K562 (cell line): ENCODE data around the gene DLGAP1. TPM values are rescaled to one million over a fixed set of nuclear protein-coding genes. Genes with fewer than 3 reads are reported as not detected.

ENCODE experiments used
- ATAC-seq: fragments of 200-7000 bp; cut with Tn5 transposase; 3 replicates; pipeline ENCODE4 v1.9.1; 2020; ENCODE audit warnings: moderate library complexity
- BruUV-seq: library from RNA; stranded (reverse); fragments of 400-500 nt; replicated peaks from 2 replicates; lab custom pipeline; 2021; lab: Mats Ljungman, UMichigan
- CTCF ChIA-PET: fragments of 300-600 bp; formaldehyde crosslinking; extraction: SDS; loops from one replicate; lab custom pipeline; 2021; ENCODE audit warnings: low intra/inter-chr PET ratio; lab: Yijun Ruan, JAX
- POLR2A ChIA-PET: fragments of 300-600, 350-650 bp; sonication (Branson Sonifier 250); formaldehyde crosslinking; extraction: SDS; loops from one replicate; lab custom pipeline; 2021; ENCODE audit warnings: antibody characterized with exemption, inconsistent platforms; lab: Yijun Ruan, JAX
- DNase-seq, 4 experiments: peaks; one replicate each; pipeline versions ENCODE4 v3.0.0 to v3.0.0-alpha.2; 2011 to 2018; ENCODE audit warnings: low spot score in 3 of 4, mixed read lengths in 3 of 4; ENCODE audit errors: extremely low read depth in 1 of 4
- FAIRE-seq: peaks from 2 replicates; lab custom pipeline; 2011; peaks lifted over from hg19 to GRCh38; lab: Jason Lieb, UNC
- H2AFZ ChIP-seq: 2 replicates; pipeline ENCODE4 v1.6.0; 2011; ENCODE audit warnings: low read depth, low read length, control low read depth, inconsistent platforms
- H3K27ac ChIP-seq: fragments of 200-600 bp; 3 replicates; pipeline ENCODE4 v1.8.0; 2011; ENCODE audit warnings: low read depth, mild to moderate bottlenecking, control low read depth, inconsistent platforms, low read length, moderate library complexity, mixed read lengths; ENCODE audit errors: extremely low read depth
- H3K27me3 ChIP-seq, 2 experiments: fragments of 300-600 bp in 1 of 2; 2 replicates in 1 of 2; 3 replicates in 1 of 2; pipeline versions ENCODE4 v1.6.0 to v1.8.0; 2011; ENCODE audit warnings: inconsistent platforms in 2 of 2, low read length in 2 of 2, mild to moderate bottlenecking in 1 of 2, mixed read lengths in 1 of 2, moderate library complexity in 1 of 2; ENCODE audit not compliant: control insufficient read depth in 2 of 2, insufficient read depth in 2 of 2
- H3K36me3 ChIP-seq: fragments of 300-600 bp; 3 replicates; pipeline ENCODE4 v1.8.0; 2011; ENCODE audit warnings: mild to moderate bottlenecking, low read length, inconsistent platforms; ENCODE audit not compliant: control insufficient read depth, insufficient read depth
- H3K4me1 ChIP-seq, 2 experiments: fragments of 200-600 bp in 1 of 2; replicated peaks in 1 of 2; 2 replicates in 1 of 2; 3 replicates in 1 of 2; pipeline versions ENCODE4 v1.5.1 to v1.8.0; 2011; ENCODE audit warnings: inconsistent platforms in 2 of 2, low read length in 2 of 2, mild to moderate bottlenecking in 1 of 2, mixed read lengths in 1 of 2, moderate library complexity in 1 of 2; ENCODE audit not compliant: control insufficient read depth in 2 of 2, insufficient read depth in 2 of 2
- H3K4me2 ChIP-seq: 2 replicates; pipeline ENCODE4 v1.6.1; 2011; ENCODE audit warnings: low read length, control low read depth, inconsistent platforms, mixed read lengths; ENCODE audit not compliant: insufficient read depth
- H3K4me3 ChIP-seq: fragments of 200-600 bp; sonication (generic), shearing (Covaris generic); 2 replicates; pipeline ENCODE4 v1.5.1; 2016; ENCODE audit warnings: control low read depth, inconsistent platforms
- H3K79me2 ChIP-seq: fragments of 200-600 bp; 3 replicates; pipeline ENCODE4 v1.8.0; 2011; ENCODE audit warnings: low read length, inconsistent platforms; ENCODE audit not compliant: control insufficient read depth, insufficient read depth
- H3K9ac ChIP-seq, 2 experiments: 2 replicates each; pipeline versions ENCODE4 v1.6.0 to v1.6.1; 2011; ENCODE audit warnings: low read depth in 2 of 2, low read length in 2 of 2, control low read depth in 1 of 2, inconsistent platforms in 1 of 2, mild to moderate bottlenecking in 1 of 2, mixed read lengths in 1 of 2; ENCODE audit not compliant: insufficient read depth in 1 of 2
- H3K9me1 ChIP-seq: one replicate; pipeline ENCODE4 v1.6.0; 2011; ENCODE audit warnings: inconsistent platforms, mild to moderate bottlenecking, low read length, moderate library complexity; ENCODE audit not compliant: control insufficient read depth, insufficient read depth
- H3K9me3 ChIP-seq: replicated peaks from 2 replicates; pipeline ENCODE4 v1.5.1; 2011; ENCODE audit warnings: low read depth, low read length, inconsistent platforms; ENCODE audit not compliant: control insufficient read depth, insufficient read depth
- H4K20me1 ChIP-seq: replicated peaks from 2 replicates; pipeline ENCODE4 v1.6.1; 2011; ENCODE audit warnings: low read length, inconsistent platforms, mixed read lengths; ENCODE audit not compliant: control insufficient read depth, insufficient read depth
- CTCF ChIP-seq, 3 experiments: IDR thresholded peaks in 2 of 3; conservative IDR thresholded peaks in 1 of 3; 2 replicates each; pipeline ENCODE4 v1.5.1; 2011 to 2012; ENCODE audit warnings: low read length in 3 of 3, mild to moderate bottlenecking in 3 of 3, control low read depth in 2 of 3, improper control_type of control experiment in 1 of 3, inconsistent platforms in 1 of 3, low read depth in 1 of 3, mixed read lengths in 1 of 3, moderate library complexity in 1 of 3; ENCODE audit not compliant: insufficient read depth in 2 of 3
- DIDO1 ChIP-seq: fragments of 450-650 bp; IDR thresholded peaks from 2 replicates; pipeline ENCODE4 v1.6.1; 2016; ENCODE audit warnings: low read depth, missing biosample characterization, missing genetic modification characterization
- FOXJ2 ChIP-seq: fragments of 200-800 bp; sonication (Bioruptor generic); IDR thresholded peaks from 2 replicates; pipeline ENCODE4 v1.6.1; 2016; ENCODE audit warnings: missing genetic modification characterization, missing compliant biosample characterization
- GTF2E2 ChIP-seq: fragments of 200-800 bp; sonication (Bioruptor generic); IDR thresholded peaks from 2 replicates; pipeline ENCODE4 v1.6.1; 2016; ENCODE audit warnings: missing genetic modification characterization, missing compliant biosample characterization
- RFX1 ChIP-seq: fragments of 450-650 bp; IDR thresholded peaks from 2 replicates; pipeline ENCODE4 v1.6.1; 2016; ENCODE audit warnings: mild to moderate bottlenecking, moderate library complexity
- WGBS: fragments of 100-300 bp; shearing (Covaris generic); methylation state at CpG from one replicate; pipeline ENCODE4 v1.1.6; 2016; ENCODE audit warnings: low coverage, mixed read lengths; ENCODE audit not compliant: insufficient coverage; ENCODE audit errors: missing lambda C conversion rate; 5-methylcytosine and 5-hydroxymethylcytosine counted together
- in situ Hi-C: fragments of 300-500 bp; cut with MboI; formaldehyde crosslinking; loops from 4 replicates; pipeline ENCODE4 v1.15.0; 2018; ENCODE audit warnings: inconsistent platforms, mixed read lengths
- intact Hi-C: fragments of 100-400 bp; cut with micrococcal nuclease; formaldehyde crosslinking; loops from 2 replicates; pipeline ENCODE4 v1.14.2; 2022
- polyA plus RNA-seq, 8 experiments: library from polyadenylated mRNA; depleted of rRNA in 4 of 8; stranded (reverse) in 5 of 8; unstranded in 3 of 8; fragments of >200 nt; fragmentation: Nextera tagmentation in 2 of 8; fragmentation: Illumina TruSeq in 1 of 8; extraction: Ambion mirVana in 2 of 8; extraction: Trizol in 1 of 8; gene quantifications; 2 replicates each; pipeline versions ENCODE4 v1.2.1 to v1.2.3, GENCODE V29; 2011 to 2014; ENCODE audit warnings: inconsistent platforms in 1 of 8, missing spikeins in 1 of 8
- total RNA-seq, 7 experiments: library from RNA; depleted of rRNA in 6 of 7; stranded (reverse); fragments of >200 nt in 6 of 7; fragmentation: Illumina TruSeq in 2 of 7; extraction: Trizol in 2 of 7; gene quantifications; 2 replicates each; pipeline versions ENCODE4 v1.2.1 to v1.2.3, GENCODE V29; 2011 to 2021; ENCODE audit warnings: low replicate concordance in 1 of 7
- TF ChIP-seq, protein P1 (sequence below): sonication (generic); formaldehyde crosslinking; IDR thresholded peaks from 2 replicates; pipeline ENCODE4 v1.8.1; 2022; ENCODE audit warnings: missing genetic modification reagents
- TF ChIP-seq, protein P2 (sequence below): IDR thresholded peaks from 3 replicates; pipeline ENCODE4 v1.6.1; 2011; ENCODE audit warnings: borderline replicate concordance, mild to moderate bottlenecking, moderate library complexity; ENCODE audit not compliant: insufficient read length; ENCODE audit errors: extremely low read depth

Gene DLGAP1
- total and polyA plus RNA-seq, 9 of the 15 experiments (the other 6 are each of a cell fraction or from before 2014, with no cell fraction given): 0.04 to 0.22 (median 0.08) TPM

GRCh38 chr18:3972291-3972930 is 482.7 kb downstream of the DLGAP1 start (continued):
- TF ChIP-seq RFX1 (no peak), FOXJ2 (tag) (no peak)
- TF ChIP-seq, protein P1, sequence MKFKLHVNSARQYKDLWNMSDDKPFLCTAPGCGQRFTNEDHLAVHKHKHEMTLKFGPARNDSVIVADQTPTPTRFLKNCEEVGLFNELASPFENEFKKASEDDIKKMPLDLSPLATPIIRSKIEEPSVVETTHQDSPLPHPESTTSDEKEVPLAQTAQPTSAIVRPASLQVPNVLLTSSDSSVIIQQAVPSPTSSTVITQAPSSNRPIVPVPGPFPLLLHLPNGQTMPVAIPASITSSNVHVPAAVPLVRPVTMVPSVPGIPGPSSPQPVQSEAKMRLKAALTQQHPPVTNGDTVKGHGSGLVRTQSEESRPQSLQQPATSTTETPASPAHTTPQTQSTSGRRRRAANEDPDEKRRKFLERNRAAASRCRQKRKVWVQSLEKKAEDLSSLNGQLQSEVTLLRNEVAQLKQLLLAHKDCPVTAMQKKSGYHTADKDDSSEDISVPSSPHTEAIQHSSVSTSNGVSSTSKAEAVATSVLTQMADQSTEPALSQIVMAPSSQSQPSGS (CRISPR knock-in tag): no peak

- TF ChIP-seq CTCF (IDR thresholded peaks at IDR 0.05 in 2 of 3, conservative IDR thresholded peaks at IDR 0.05 in 1 of 3; ENCODE audit: insufficient read depth in 2 of 3, low read depth in 1 of 3, low read length in 3 of 3) (peak; percentile 11 to 42 (median 27); a peak in 3 of 6 replicates), DIDO1 (no peak), GTF2E2 (tag) (no peak)
- TF ChIP-seq, protein P2, sequence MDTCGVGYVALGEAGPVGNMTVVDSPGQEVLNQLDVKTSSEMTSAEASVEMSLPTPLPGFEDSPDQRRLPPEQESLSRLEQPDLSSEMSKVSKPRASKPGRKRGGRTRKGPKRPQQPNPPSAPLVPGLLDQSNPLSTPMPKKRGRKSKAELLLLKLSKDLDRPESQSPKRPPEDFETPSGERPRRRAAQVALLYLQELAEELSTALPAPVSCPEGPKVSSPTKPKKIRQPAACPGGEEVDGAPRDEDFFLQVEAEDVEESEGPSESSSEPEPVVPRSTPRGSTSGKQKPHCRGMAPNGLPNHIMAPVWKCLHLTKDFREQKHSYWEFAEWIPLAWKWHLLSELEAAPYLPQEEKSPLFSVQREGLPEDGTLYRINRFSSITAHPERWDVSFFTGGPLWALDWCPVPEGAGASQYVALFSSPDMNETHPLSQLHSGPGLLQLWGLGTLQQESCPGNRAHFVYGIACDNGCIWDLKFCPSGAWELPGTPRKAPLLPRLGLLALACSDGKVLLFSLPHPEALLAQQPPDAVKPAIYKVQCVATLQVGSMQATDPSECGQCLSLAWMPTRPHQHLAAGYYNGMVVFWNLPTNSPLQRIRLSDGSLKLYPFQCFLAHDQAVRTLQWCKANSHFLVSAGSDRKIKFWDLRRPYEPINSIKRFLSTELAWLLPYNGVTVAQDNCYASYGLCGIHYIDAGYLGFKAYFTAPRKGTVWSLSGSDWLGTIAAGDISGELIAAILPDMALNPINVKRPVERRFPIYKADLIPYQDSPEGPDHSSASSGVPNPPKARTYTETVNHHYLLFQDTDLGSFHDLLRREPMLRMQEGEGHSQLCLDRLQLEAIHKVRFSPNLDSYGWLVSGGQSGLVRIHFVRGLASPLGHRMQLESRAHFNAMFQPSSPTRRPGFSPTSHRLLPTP: no peak
- TF ChIP-seq, all 486 proteins: peak for 1
- no peaks in the 10 kb centered on the region for H3K9me1 ChIP-seq
- H3K4me2 ChIP-seq: no peak overlapping the region
- H3K4me1 ChIP-seq: no peaks in the 10 kb centered on the region
- H3K9me3 ChIP-seq: no peaks in the 10 kb centered on the region
- no peak overlapping the region for H3K27ac ChIP-seq
- no TSS peak for BruUV-seq
- no peaks in the 10 kb centered on the region for H4K20me1 ChIP-seq
- DNase-seq (peak in 1 of 4 experiments; percentile 8), FAIRE-seq (peak; percentile 40), ATAC-seq (peak; percentile 65; the same call in 1 of the 3 replicates)
- H2AFZ ChIP-seq: no peak overlapping the region
- ChIA-PET POLR2A (no interaction called here), CTCF (interaction anchor here (0.9 kb wide), 1 partner anchor 1039 kb away, joined by 3 read pairs; no protein-coding TSS in a partner anchor)
- H3K79me2 ChIP-seq: no peaks in the 10 kb centered on the region
- in situ Hi-C loops (no loop called here), intact Hi-C loops (no loop called here)
- H3K4me3 ChIP-seq: no peak overlapping the region
- H3K27me3 ChIP-seq: no peaks in the 10 kb centered on the region; a peak in 1 of 5 replicates
- H3K9ac ChIP-seq: no peak overlapping the region
- 0% methylated on average over 2 of the region's 2 CpGs for WGBS
- no peaks in the 10 kb centered on the region for H3K36me3 ChIP-seq
Observed at GRCh38 chr18:3970929-3971328, 484.2 kb downstream of the DLGAP1 start.
